NCI-H2171 (cell line): ENCODE data around the gene KLRB1.
"Not testable (repeated sequence)": the region's sequence is repeated elsewhere in the genome, so short reads cannot be mapped to it uniquely, and the experiment has no call there.

ENCODE experiments used
- DNase-seq: peaks from one replicate; lab custom pipeline; 2025; lab: John Stamatoyannopoulos, UW

The KLRB1 gene

DNA sequence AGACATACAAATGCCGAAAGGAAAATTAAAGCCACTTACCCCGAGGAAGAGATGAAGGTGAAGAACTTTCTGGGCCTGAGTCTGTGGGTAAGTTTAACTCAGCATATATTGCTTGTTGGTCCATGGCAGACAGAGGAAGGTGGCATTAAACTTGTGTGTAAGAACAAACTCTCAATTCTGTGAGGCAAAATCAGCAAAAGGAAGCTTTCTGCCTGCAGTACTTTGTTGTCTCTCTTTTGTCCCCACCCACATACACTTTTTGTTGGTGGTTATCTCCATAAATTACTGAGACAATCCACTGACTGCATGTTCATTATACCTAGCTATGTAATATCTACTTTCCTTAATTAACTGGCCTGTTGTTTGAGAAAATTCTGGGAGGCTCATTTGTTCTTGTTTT lies at the start of gene KLRB1:
KLRB1 (minus strand) TSS at position 201 of the 400 bp plus-strand sequence; CDS start at position 124, 77 bp downstream.
- DNase-seq: no peak

GRCh38 chr12:9651265-9651729 lies 43.6 kb upstream of the KLRB1 start:
- no peak for DNase-seq

GRCh38 chr12:9650151-9650576 lies 42.4 kb upstream of the KLRB1 start:
- DNase-seq: no peak

GRCh38 chr12:9649532-9649940 lies 41.8 kb upstream of the KLRB1 start:
- DNase-seq: no peak

DNA sequence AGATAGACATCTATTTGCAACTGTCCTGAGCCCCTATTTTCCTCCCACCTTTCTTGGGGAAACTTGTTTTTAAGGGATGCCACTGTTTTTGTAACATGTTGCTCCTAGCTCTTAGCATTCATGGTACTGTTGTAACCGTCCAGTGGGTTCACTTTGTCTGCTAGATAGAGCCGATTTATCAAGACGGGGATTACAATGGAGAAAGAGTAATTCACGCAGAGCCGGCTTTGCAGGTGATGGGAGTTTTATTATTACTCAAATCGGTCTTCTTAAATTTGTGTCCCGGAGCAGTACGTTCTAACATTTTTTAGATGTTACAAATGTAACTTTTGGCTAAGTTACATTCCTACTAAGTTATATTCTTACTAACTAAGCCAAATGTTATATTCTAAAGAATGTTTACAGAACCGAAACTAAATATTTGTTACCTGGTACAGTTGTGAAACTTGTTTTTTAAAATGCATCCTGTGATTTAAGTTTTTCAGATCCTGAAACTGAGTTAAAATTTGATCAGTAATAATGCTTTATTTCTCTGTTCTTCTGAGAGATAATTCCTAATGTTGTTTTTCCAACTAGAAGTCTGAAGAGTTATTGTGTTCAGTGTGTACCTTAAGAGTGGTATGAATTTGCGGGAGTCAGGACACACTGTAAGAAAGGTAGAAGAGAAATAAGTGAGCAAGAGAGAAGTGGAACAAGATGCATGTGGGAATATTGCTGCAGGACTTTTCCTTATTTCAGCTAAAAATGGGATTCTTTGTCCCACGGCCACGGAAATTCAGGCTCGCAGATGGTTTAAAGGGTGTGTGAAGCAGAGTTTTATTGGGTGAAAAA lies 41.2 kb upstream of the KLRB1 start:
- no peak for DNase-seq

- peak; percentile 81 for DNase-seq
Observed at GRCh38 chr12:9647825-9648700, 40.3 kb upstream of the KLRB1 start.

DNA sequence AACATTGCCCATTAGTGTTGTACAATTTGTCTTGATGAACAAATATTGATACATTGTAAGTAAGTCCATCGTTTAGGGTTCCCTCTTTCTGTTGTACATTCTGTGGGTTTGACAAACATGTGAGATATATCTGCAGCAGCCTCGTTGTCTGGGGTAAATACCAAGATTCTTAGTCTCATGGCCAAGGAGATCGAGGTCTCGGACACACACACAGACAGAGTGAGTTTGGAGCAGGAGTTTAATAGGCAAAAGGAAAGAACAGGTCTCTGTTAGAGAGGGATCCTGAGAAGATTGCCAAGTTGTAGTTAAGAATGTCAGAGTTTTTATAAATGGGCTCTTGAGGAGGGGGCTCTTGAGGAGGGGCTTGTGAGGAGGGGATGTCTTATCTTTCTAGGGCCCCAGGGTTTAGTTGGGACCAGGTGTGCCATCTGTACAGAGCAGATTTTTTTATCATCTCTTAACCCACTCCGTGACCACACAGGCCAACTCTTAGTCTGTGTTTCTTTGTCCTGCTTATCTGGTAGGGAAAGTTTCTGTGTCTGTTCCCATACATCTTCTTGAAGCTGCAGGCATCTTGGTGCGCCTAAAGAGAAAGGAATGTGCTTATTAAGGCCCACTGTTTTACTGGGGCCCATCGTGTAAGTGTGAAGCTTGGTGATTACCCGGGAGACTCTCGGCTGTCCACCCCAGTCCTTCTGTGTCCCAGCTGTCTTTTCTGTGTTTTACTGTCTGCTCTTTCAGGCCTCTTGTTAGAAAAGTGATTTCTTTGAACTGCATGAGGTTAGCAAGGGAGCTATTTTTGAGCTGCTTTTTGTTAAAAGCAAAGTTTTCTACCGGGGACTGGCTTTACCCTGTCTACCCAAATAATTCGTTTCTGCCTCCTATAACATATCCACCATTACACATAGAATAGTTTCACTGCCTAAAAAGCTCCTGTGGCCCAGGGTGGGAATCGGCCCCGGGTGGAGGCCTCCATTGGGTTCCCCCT lies 39.4 kb upstream of the KLRB1 start:
- DNase-seq: no peak

- not testable (repeated sequence) for DNase-seq
Observed at GRCh38 chr12:9644985-9645551, 37.4 kb upstream of the KLRB1 start.

- DNase-seq: no peak
Observed at GRCh38 chr12:9643266-9643660, 35.5 kb upstream of the KLRB1 start.

GRCh38 chr12:9642606-9643265 lies 35.0 kb upstream of the KLRB1 start:
- no peak for DNase-seq

DNA sequence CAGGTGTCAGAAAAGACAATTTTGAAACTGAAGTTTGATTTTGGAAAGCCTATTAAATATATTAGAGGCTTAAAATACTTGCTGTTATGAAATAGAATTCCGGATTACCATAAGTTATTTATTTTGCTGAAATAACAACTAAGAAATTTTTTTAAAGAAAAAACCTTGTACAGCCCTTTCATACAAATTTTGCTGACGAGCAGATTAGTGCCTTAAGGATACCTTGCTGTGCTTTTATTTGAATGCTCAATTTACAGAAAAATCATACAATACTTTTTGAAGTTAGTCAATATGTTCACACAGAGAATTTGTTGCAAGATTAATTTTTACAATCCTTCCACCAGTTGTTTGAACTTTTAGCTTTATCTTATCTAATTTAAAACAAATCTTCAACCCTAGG lies 32.3 kb upstream of the KLRB1 start:
- DNase-seq: no peak

DNA sequence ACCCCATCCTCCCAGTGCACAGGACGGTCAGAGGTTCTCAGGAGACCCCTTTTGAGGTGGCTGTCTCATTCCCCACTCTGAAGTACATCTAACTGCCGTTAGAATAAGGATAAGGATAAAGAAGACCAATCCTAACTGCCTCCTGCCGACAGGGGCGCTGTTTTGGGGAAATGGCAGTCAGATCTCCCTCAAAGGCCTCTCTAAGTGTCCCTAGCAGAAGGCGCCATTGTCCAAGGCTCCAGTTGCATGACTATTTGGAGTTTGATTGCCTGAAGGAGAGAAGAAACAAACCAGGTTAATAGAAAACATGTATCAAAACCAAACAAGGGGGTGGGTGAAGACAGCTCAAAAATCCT lies 29.1 kb upstream of the KLRB1 start:
- no peak for DNase-seq

- no peak for DNase-seq
Observed at GRCh38 chr12:9636150-9636850, 28.6 kb upstream of the KLRB1 start.

DNA sequence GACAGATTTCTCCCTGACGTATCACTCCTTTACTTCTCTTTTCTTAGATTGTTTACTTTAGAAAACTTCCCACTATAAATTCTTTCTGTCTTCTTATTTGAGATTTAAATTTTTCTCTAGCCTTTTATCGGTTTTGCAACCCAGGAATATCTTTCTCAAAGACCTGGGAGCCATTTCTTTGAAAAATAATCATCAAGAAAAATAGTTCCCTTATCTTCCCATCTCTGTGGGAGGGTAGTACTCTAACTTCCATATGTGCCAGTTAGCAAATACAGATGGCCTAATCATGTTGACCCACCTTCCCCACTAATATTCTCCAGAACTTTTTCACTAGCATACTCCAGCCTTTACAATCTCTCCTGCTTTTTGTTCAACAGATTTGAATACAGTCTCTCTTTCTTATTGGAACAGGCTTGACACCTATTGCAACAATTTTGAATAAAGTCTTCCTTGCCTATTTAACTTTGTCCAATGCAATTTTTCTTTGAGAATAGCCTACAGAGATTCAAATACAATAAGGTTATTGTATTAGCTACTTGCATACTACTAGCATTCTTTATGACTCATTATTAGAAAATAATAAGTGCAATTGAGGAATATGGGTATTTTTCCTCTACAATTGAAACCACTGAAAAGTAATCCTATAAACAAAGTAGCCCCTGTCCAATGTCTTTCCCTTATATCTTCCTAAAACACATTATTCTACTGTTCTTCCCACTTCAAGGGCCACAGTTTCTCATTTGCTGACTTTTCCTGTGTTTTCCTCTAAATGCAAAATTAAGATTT lies 27.4 kb upstream of the KLRB1 start:
- DNase-seq: no peak

DNA sequence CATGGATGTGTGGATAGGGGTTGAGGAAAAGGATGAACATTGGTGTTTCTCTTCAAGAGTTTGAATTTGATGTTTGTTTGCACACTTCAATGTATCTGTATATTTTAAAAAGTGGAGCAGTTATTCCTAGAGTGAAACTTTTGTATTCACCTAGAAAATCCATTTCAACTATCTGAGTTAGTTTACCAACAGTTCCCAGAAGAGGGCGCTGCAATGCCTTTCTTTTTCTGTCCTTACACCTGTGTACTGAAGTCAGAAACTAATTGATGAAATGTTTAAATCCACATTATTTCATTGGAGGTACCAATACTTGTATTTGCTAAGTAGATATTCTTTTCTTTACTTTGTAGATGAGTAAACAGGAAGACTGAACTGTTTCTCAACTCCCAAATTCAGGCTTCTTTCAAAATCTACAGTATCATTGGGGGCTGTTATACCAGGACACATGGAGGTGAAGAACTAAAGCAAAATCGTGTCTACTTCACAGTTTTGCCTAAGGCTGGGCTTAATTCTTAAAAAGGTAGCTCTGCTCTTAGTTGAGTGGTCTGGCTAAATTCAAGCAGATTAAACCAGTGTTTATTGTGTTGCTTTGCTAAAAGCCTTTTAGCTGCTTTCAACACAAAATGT lies 26.6 kb upstream of the KLRB1 start:
- no peak for DNase-seq

DNA sequence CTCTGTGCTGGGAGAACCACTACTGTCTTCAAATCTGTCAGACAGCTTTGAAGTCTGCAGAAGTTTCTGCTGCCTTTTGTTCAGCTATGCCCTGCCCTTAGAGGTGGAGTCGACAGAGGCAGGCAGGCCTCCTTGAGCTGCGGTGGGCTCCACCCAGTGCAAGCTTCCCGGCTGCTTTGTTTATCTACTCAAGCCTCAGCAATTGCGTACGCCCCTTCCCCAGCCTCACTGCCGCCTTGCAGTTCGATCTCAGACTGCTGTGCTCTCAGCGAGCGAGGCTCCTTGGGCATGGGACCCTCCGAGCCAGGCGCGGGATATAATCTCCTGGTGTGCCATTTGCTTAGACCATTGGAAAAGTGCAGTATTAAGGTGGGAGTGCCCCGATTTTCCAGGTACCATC lies 25.1 kb upstream of the KLRB1 start:
- DNase-seq: no peak

DNA sequence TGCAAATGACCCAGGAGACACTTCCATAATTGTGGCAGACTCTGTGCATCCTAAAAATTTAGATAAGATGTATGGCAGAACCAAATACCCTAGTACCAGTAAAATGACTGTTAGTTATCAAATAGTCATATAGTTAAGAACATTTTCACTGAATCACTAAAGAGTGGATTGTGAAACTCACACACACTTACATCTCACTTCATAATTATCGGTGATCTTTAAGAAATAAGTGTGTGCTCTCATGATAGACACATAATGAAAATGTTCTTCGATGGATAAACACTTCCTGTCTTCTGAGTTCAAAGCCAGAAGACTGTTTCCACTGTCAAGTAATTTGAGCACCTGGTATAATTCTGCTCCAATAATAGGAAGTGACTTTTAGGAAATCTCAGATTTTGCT lies 19.1 kb upstream of the KLRB1 start:
- no peak for DNase-seq

GRCh38 chr12:9626291-9626690 lies 18.6 kb upstream of the KLRB1 start:
- no peak for DNase-seq

DNA sequence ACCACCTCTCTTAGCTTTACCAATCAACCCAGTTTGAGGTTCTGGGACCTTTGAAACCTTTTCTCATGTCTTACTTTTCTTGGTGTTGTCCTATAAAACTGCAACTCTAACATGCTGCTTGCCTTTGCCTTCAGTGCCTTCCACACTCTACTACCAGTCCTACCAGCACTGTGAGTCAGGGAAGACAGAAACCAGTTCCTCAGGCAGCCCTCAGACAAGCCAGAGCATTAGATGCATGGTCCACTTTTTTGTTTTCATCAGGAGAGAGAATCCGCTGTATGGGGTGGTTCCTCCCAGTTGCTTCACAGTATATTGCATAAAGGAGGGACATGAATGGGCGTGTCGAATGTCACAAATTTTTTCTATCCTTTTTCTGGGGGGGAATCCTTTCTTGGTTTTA lies 17.3 kb upstream of the KLRB1 start:
- no peak for DNase-seq
